ENCODE measurements around the gene DST.
A peak's percentile ranks its signal among the peaks of the same experiment; 100 is the strongest.

Gene DST

GRCh38 chr6:56541741-56542360 lies 100.8 kb downstream of the DST start:
- H3K4me3 ChIP-seq (ENCODE audit: low read depth, low read length) = peak overlapping the region; percentile 61
- DNase-seq (ENCODE audit: low read depth) = no peak
- TF ChIP-seq CTCF (IDR thresholded peaks at IDR 0.05; ENCODE audit: insufficient read depth, low read depth, low read length, missing control alignments) = no peak

GRCh38 chr6:56541030-56541600 lies 101.6 kb downstream of the DST start:
- H3K4me3 ChIP-seq (ENCODE audit: low read depth, low read length) = peak overlapping the region; percentile 61
- no peak for TF ChIP-seq CTCF (IDR thresholded peaks at IDR 0.05; ENCODE audit: insufficient read depth, low read depth, low read length, missing control alignments)
- DNase-seq (ENCODE audit: low read depth) = peak; percentile 24

- no peak for DNase-seq (ENCODE audit: low read depth)
- TF ChIP-seq CTCF (IDR thresholded peaks at IDR 0.05; ENCODE audit: insufficient read depth, low read depth, low read length, missing control alignments) = no peak
- H3K4me3 ChIP-seq (ENCODE audit: low read depth, low read length) = peak overlapping the region; percentile 61
Observed at GRCh38 chr6:56540232-56541029, 102.3 kb downstream of the DST start.

GRCh38 chr6:56539527-56540105 lies 103.1 kb downstream of the DST start:
- H3K4me3 ChIP-seq (ENCODE audit: low read depth, low read length) = no peak overlapping the region
- no peak for TF ChIP-seq CTCF (IDR thresholded peaks at IDR 0.05; ENCODE audit: insufficient read depth, low read depth, low read length, missing control alignments)
- DNase-seq (ENCODE audit: low read depth) = no peak

- H3K4me3 ChIP-seq (ENCODE audit: low read depth, low read length) = no peak overlapping the region
- TF ChIP-seq CTCF (IDR thresholded peaks at IDR 0.05; ENCODE audit: insufficient read depth, low read depth, low read length, missing control alignments) = no peak
- no peak for DNase-seq (ENCODE audit: low read depth)
Observed at GRCh38 chr6:56538851-56539250, 103.8 kb downstream of the DST start.

- DNase-seq (ENCODE audit: low read depth) = no peak
- no peak for TF ChIP-seq CTCF (IDR thresholded peaks at IDR 0.05; ENCODE audit: insufficient read depth, low read depth, low read length, missing control alignments)
- H3K4me3 ChIP-seq (ENCODE audit: low read depth, low read length) = no peak overlapping the region
Observed at GRCh38 chr6:56537223-56537770, 105.4 kb downstream of the DST start.
